T1000 (cell line): ENCODE results near the gene C16orf46.

ENCODE experiments used
- DNase-seq: peaks from one replicate; lab custom pipeline; 2025; ENCODE audit warnings: mixed read lengths; lab: John Stamatoyannopoulos, UW

Gene C16orf46

GRCh38 chr16:81073560-81074330, 3.3 kb downstream of the C16orf46 start:
- no peak for DNase-seq

- DNase-seq, result peak; percentile 2
These were observed 5.2 kb downstream of the C16orf46 start for GRCh38 chr16:81071805-81072204.

GRCh38 chr16:81070979-81071378, 6.1 kb downstream of the C16orf46 start:
- DNase-seq, result no peak

- no peak for DNase-seq
These were observed 8.0 kb downstream of the C16orf46 start for GRCh38 chr16:81069063-81069462.

- no peak for DNase-seq
These were observed 9.9 kb downstream of the C16orf46 start for GRCh38 chr16:81067166-81067565.

- no peak for DNase-seq
These were observed 10.4 kb downstream of the C16orf46 start for GRCh38 chr16:81066681-81067080.

- DNase-seq, result no peak
These were observed 15.0 kb downstream of the C16orf46 start for GRCh38 chr16:81061871-81062608.

- DNase-seq, result no peak
These were observed 15.8 kb downstream of the C16orf46 start for GRCh38 chr16:81061307-81061640.

- no peak for DNase-seq
These were observed 16.3 kb downstream of the C16orf46 start for GRCh38 chr16:81060576-81061306.

- DNase-seq, result no peak
These were observed 23.3 kb downstream of the C16orf46 start for GRCh38 chr16:81053761-81054160.

GRCh38 chr16:81042821-81043220, 34.2 kb downstream of the C16orf46 start:
- DNase-seq, result no peak

GRCh38 chr16:81041696-81042095, 35.3 kb downstream of the C16orf46 start:
- no peak for DNase-seq

- DNase-seq, result no peak
These were observed 36.2 kb downstream of the C16orf46 start for GRCh38 chr16:81040842-81041241.

- DNase-seq, result no peak
These were observed 36.9 kb downstream of the C16orf46 start for GRCh38 chr16:81040131-81040530.

GRCh38 chr16:81036751-81037350, 40.2 kb downstream of the C16orf46 start:
- no peak for DNase-seq

- no peak for DNase-seq
These were observed 40.9 kb downstream of the C16orf46 start for GRCh38 chr16:81035975-81036750.

- peak; percentile 28 for DNase-seq
These were observed 41.6 kb downstream of the C16orf46 start, which contains the start of gene ATMIN for GRCh38 chr16:81035398-81035974. Gene ATMIN (plus strand): TSS chr16:81035842. CDS start chr16:81035871, 29 bp downstream.

- DNase-seq, result no peak
These were observed 47.0 kb downstream of the C16orf46 start for GRCh38 chr16:81029930-81030604.

GRCh38 chr16:81026429-81026828, 50.6 kb downstream of the C16orf46 start:
- no peak for DNase-seq

GRCh38 chr16:81018496-81018895, 58.5 kb downstream of the C16orf46 start:
- DNase-seq, result no peak

- DNase-seq, result no peak
These were observed 62.4 kb downstream of the C16orf46 start for GRCh38 chr16:81014672-81015071.
